Brain microvascular endothelial cell (primary cell): ENCODE data around the gene TRIM37.
A peak's percentile ranks its signal among the peaks of the same experiment; 100 is the strongest.

Source experiments
- DNase-seq: peaks from one replicate; pipeline ENCODE4 v3.0.0-alpha.2; 2020
- H3K27ac ChIP-seq: fragments of 250-450 bp; sonication (Bioruptor Pico); 2 replicates; pipeline ENCODE4 v1.5.1; 2020; ENCODE audit warnings: mild to moderate bottlenecking, moderate library complexity
- H3K27me3 ChIP-seq: fragments of 250-450 bp; sonication (Bioruptor Pico); replicated peaks from 2 replicates; pipeline ENCODE4 v1.5.1; 2020; ENCODE audit warnings: mild to moderate bottlenecking
- H3K36me3 ChIP-seq: fragments of 250-450 bp; sonication (Bioruptor Pico); replicated peaks from 2 replicates; pipeline ENCODE4 v1.5.1; 2020; ENCODE audit warnings: mild to moderate bottlenecking
- H3K4me3 ChIP-seq: 2 replicates; pipeline ENCODE4 v1.5.1; 2011; ENCODE audit warnings: low read depth, mild to moderate bottlenecking, control low read depth, low read length, moderate library complexity
- CTCF ChIP-seq: IDR thresholded peaks from 2 replicates; pipeline ENCODE4 v1.5.1; 2011; ENCODE audit warnings: low read depth, mild to moderate bottlenecking, moderate library complexity, low read length, control low read depth, inconsistent platforms; ENCODE audit errors: missing control alignments
- in situ Hi-C: cut with HindIII; loops from 2 replicates; pipeline ENCODE4 v1.10.0; 2017; ENCODE audit warnings: low sequenced_read_pairs, low pct_ligation_motif_present

Gene TRIM37

GRCh38 chr17:58989629-58990028, 117.1 kb downstream of the TRIM37 start:
- H3K27ac ChIP-seq = no peak overlapping the region
- no peaks in the 10 kb centered on the region for H3K27me3 ChIP-seq
- in situ Hi-C loops = no loop called here
- TF ChIP-seq CTCF = no peak
- no peak for DNase-seq
- H3K4me3 ChIP-seq = no peak overlapping the region
- H3K36me3 ChIP-seq = no peaks in the 10 kb centered on the region

- Histone ChIP-seq H3K4me3 (no peak overlapping the region), H3K27ac (peak overlapping the region; percentile 30), H3K27me3 (no peaks in the 10 kb centered on the region), H3K36me3 (no peaks in the 10 kb centered on the region)
- peak; percentile 69 for DNase-seq
- in situ Hi-C loops = no loop called here
- TF ChIP-seq CTCF = no peak
Measured at GRCh38 chr17:58985971-58986370, 120.7 kb downstream of the TRIM37 start.

- in situ Hi-C loops = no loop called here
- no peak overlapping the region for H3K27ac ChIP-seq
- no peak for TF ChIP-seq CTCF
- no peak for DNase-seq
- no peaks in the 10 kb centered on the region for H3K36me3 ChIP-seq
- no peaks in the 10 kb centered on the region for H3K27me3 ChIP-seq
- no peak overlapping the region for H3K4me3 ChIP-seq
Measured at GRCh38 chr17:58985367-58985766, 121.3 kb downstream of the TRIM37 start.

- no peak for DNase-seq
- Histone ChIP-seq H3K27ac (no peak overlapping the region), H3K4me3 (no peak overlapping the region), H3K36me3 (no peaks in the 10 kb centered on the region), H3K27me3 (no peaks in the 10 kb centered on the region)
- in situ Hi-C loops = no loop called here
- no peak for TF ChIP-seq CTCF
Measured at GRCh38 chr17:58982626-58983025, 124.1 kb downstream of the TRIM37 start.

GRCh38 chr17:58980706-58981481, 125.8 kb downstream of the TRIM37 start:
- Histone ChIP-seq H3K27me3 (no peaks in the 10 kb centered on the region), H3K36me3 (no peaks in the 10 kb centered on the region), H3K4me3 (no peak overlapping the region), H3K27ac (no peak overlapping the region)
- in situ Hi-C loops = no loop called here
- DNase-seq = no peak
- no peak for TF ChIP-seq CTCF

GRCh38 chr17:58976541-58976940, 130.1 kb downstream of the TRIM37 start:
- DNase-seq = no peak
- Histone ChIP-seq H3K4me3 (no peak overlapping the region), H3K27ac (no peak overlapping the region), H3K36me3 (no peaks in the 10 kb centered on the region), H3K27me3 (no peaks in the 10 kb centered on the region)
- in situ Hi-C loops = no loop called here
- TF ChIP-seq CTCF = no peak
